SK-N-MC (cell line): ENCODE results near the gene MEDAG.

Experiments used
- EZH2 ChIP-seq: fragments of 200-600 bp; sonication (generic); IDR thresholded peaks from one replicate; pipeline ENCODE4 v1.6.1; 2017; ENCODE audit warnings: antibody characterized with exemption
- POLR2AphosphoS5 ChIP-seq: IDR thresholded peaks from 2 replicates; pipeline ENCODE4 v1.6.1; 2012; ENCODE audit warnings: mild to moderate bottlenecking, low read depth, low read length, borderline replicate concordance

GRCh38 chr13:30882996-30883766, 22.9 kb upstream of the MEDAG start:
- TF ChIP-seq EZH2 (no peak), POLR2AphosphoS5 (no peak)
